OCI-LY3 (cell line): ENCODE measurements around the gene IRX4.

Experiments
- H2AFZ ChIP-seq: fragments of 200-600, 300-600 bp; shearing (Covaris generic); 2 replicates; pipeline ENCODE4 v1.6.0; 2014; ENCODE audit warnings: antibody characterized with exemption, low read depth, low read length
- H3K27ac ChIP-seq: fragments of 200-600, 300-600 bp; sonication (generic); 2 replicates; pipeline ENCODE4 v1.5.1; 2014; ENCODE audit warnings: mild to moderate bottlenecking, low read length, moderate library complexity, mixed read lengths
- H3K27me3 ChIP-seq: fragments of 200-600, 300-600 bp; sonication (generic); 2 replicates; pipeline ENCODE4 v1.6.1; 2014; ENCODE audit warnings: low read depth, low read length, mixed read lengths
- H3K36me3 ChIP-seq: fragments of 200-600, 300-600 bp; sonication (generic); replicated peaks from 2 replicates; pipeline ENCODE3; 2014; ENCODE audit warnings: low read depth, low read length, mixed read lengths
- H3K4me1 ChIP-seq: fragments of 300-600, 200-600 bp; sonication (generic); 2 replicates; pipeline ENCODE4 v1.6.1; 2014; ENCODE audit warnings: low read length, mixed read lengths
- H3K4me2 ChIP-seq: fragments of 200-600, 300-600 bp; sonication (generic); 2 replicates; pipeline ENCODE4 v1.6.1; 2014; ENCODE audit warnings: low read length, mixed read lengths
- H3K4me3 ChIP-seq: fragments of 300-600, 200-600 bp; sonication (generic); 2 replicates; pipeline ENCODE4 v1.5.1; 2014; ENCODE audit warnings: antibody characterized with exemption, mild to moderate bottlenecking, low read length, moderate library complexity
- H3K79me2 ChIP-seq: fragments of 300-600, 200-600 bp; shearing (Covaris generic); 2 replicates; pipeline ENCODE4 v1.6.1; 2014; ENCODE audit warnings: mild to moderate bottlenecking, low read length, mixed read lengths
- H3K9ac ChIP-seq: fragments of 300-600, 200-600 bp; shearing (Covaris generic); 2 replicates; pipeline ENCODE4 v1.6.0; 2014; ENCODE audit warnings: mild to moderate bottlenecking, low read length, moderate library complexity
- H3K9me3 ChIP-seq: fragments of 200-600, 300-600 bp; shearing (Covaris generic); 2 replicates; pipeline ENCODE4 v1.6.1; 2014; ENCODE audit warnings: low read length, mixed read lengths; ENCODE audit not compliant: insufficient read depth
- H4K20me1 ChIP-seq: fragments of 200-600, 300-600 bp; sonication (generic); 2 replicates; pipeline ENCODE4 v1.6.1; 2016; ENCODE audit warnings: low read length, mixed read lengths; ENCODE audit not compliant: insufficient read depth
- CTCF ChIP-seq: fragments of 200-600, 300-600 bp; sonication (generic); IDR thresholded peaks from 2 replicates; pipeline ENCODE4 v1.5.1; 2014; ENCODE audit warnings: antibody characterized with exemption, low read length, low read depth
- EZH2phosphoT487 ChIP-seq: fragments of 200-600 bp; shearing (Covaris generic); IDR thresholded peaks from 2 replicates; pipeline ENCODE4 v1.6.1; 2018; ENCODE audit warnings: antibody characterized with exemption, mixed run types, low read depth

IRX4 gene

GRCh38 chr5:1887588-1888360, 5.0 kb upstream of the IRX4 start:
- H3K9ac ChIP-seq = no peak overlapping the region
- no peak overlapping the region for H3K4me2 ChIP-seq
- no peak overlapping the region for H3K27ac ChIP-seq
- H3K36me3 ChIP-seq = no peaks in the 10 kb centered on the region
- no peaks in the 10 kb centered on the region for H4K20me1 ChIP-seq
- no peaks in the 10 kb centered on the region for H3K79me2 ChIP-seq
- no peak overlapping the region for H2AFZ ChIP-seq
- H3K9me3 ChIP-seq = no peaks in the 10 kb centered on the region
- no peaks in the 10 kb centered on the region for H3K4me1 ChIP-seq
- H3K4me3 ChIP-seq = no peak overlapping the region
- TF ChIP-seq CTCF (no peak), EZH2phosphoT487 (no peak)
- H3K27me3 ChIP-seq = no peaks in the 10 kb centered on the region

- Histone ChIP-seq H3K79me2 (no peaks in the 10 kb centered on the region), H3K27ac (no peak overlapping the region), H3K4me1 (no peaks in the 10 kb centered on the region), H3K9ac (no peak overlapping the region), H3K9me3 (no peaks in the 10 kb centered on the region), H4K20me1 (no peaks in the 10 kb centered on the region), H3K36me3 (no peaks in the 10 kb centered on the region), H2AFZ (no peak overlapping the region), H3K4me3 (no peak overlapping the region), H3K27me3 (no peaks in the 10 kb centered on the region), H3K4me2 (no peak overlapping the region)
- no peak for TF ChIP-seq EZH2phosphoT487
- TF ChIP-seq CTCF = no peak
These were observed 4.3 kb upstream of the IRX4 start for GRCh38 chr5:1886846-1887587.

- no peak overlapping the region for H3K4me2 ChIP-seq
- no peaks in the 10 kb centered on the region for H3K36me3 ChIP-seq
- no peaks in the 10 kb centered on the region for H3K4me1 ChIP-seq
- TF ChIP-seq EZH2phosphoT487 = no peak
- no peak for TF ChIP-seq CTCF
- no peaks in the 10 kb centered on the region for H3K79me2 ChIP-seq
- no peak overlapping the region for H3K9ac ChIP-seq
- no peaks in the 10 kb centered on the region for H3K27me3 ChIP-seq
- no peak overlapping the region for H2AFZ ChIP-seq
- H3K9me3 ChIP-seq = no peaks in the 10 kb centered on the region
- H4K20me1 ChIP-seq = no peaks in the 10 kb centered on the region
- no peak overlapping the region for H3K4me3 ChIP-seq
- no peak overlapping the region for H3K27ac ChIP-seq
These were observed 3.4 kb upstream of the IRX4 start for GRCh38 chr5:1885868-1886845.

GRCh38 chr5:1885404-1885755, 2.7 kb upstream of the IRX4 start:
- Histone ChIP-seq H3K9ac (no peak overlapping the region), H3K27ac (no peak overlapping the region), H4K20me1 (no peaks in the 10 kb centered on the region), H3K4me2 (no peak overlapping the region), H3K9me3 (no peaks in the 10 kb centered on the region), H3K4me1 (no peaks in the 10 kb centered on the region), H2AFZ (no peak overlapping the region), H3K79me2 (no peaks in the 10 kb centered on the region), H3K36me3 (no peaks in the 10 kb centered on the region), H3K27me3 (no peaks in the 10 kb centered on the region), H3K4me3 (no peak overlapping the region)
- TF ChIP-seq EZH2phosphoT487 = no peak
- TF ChIP-seq CTCF = no peak
